Activated CD8-positive, alpha-beta memory T cell treated with anti-CD3 and anti-CD28 coated beads for 1 hour (primary cell): ENCODE measurements around the gene EN2.

ENCODE experiments used
- DNase-seq, 2 donors: peaks; one replicate each; pipeline ENCODE4 v3.0.0-alpha.2; 2020; ENCODE audit warnings: low read depth in 1 of 2; ENCODE audit errors: extremely low read depth in 1 of 2

EN2 gene

GRCh38 chr7:155483868-155484325 lies 26.0 kb downstream of the EN2 start:
- no peak for DNase-seq

GRCh38 chr7:155484483-155485399 lies 26.8 kb downstream of the EN2 start:
- DNase-seq, result no peak

GRCh38 chr7:155486783-155487508 lies 29.0 kb downstream of the EN2 start:
- no peak for DNase-seq

GRCh38 chr7:155487509-155488482 lies 29.9 kb downstream of the EN2 start:
- no peak for DNase-seq

- DNase-seq, result no peak
These were observed 30.7 kb downstream of the EN2 start for GRCh38 chr7:155488483-155489127.

GRCh38 chr7:155489158-155489840 lies 31.4 kb downstream of the EN2 start:
- no peak for DNase-seq

- DNase-seq, result no peak
These were observed 32.1 kb downstream of the EN2 start for GRCh38 chr7:155489862-155490696.

GRCh38 chr7:155490697-155491628 lies 33.0 kb downstream of the EN2 start:
- no peak for DNase-seq

GRCh38 chr7:155491812-155492211 lies 33.9 kb downstream of the EN2 start:
- DNase-seq, result no peak

GRCh38 chr7:155493744-155494538 lies 36.0 kb downstream of the EN2 start:
- no peak for DNase-seq

GRCh38 chr7:155494551-155494950 lies 36.6 kb downstream of the EN2 start:
- no peak for DNase-seq

GRCh38 chr7:155495440-155496248 lies 37.7 kb downstream of the EN2 start:
- DNase-seq, result no peak

GRCh38 chr7:155496267-155497005 lies 38.5 kb downstream of the EN2 start:
- no peak for DNase-seq

- DNase-seq, result no peak
These were observed 39.4 kb downstream of the EN2 start for GRCh38 chr7:155497149-155497901.

- DNase-seq, result no peak
These were observed 47.5 kb downstream of the EN2 start for GRCh38 chr7:155505422-155505793.
